ENCODE results near the gene INPP4A.

Gene INPP4A

GRCh38 chr2:98473995-98474780 is 29.5 kb downstream of the INPP4A start:
- Mint-ChIP-seq H3K9me3 (ENCODE audit: low read depth) (no peaks in the 10 kb centered on the region), H3K36me3 (peaks cover 2% of the 10 kb centered on the region), H3K27ac (peak overlapping the region; percentile 92), H3K4me3 (peak overlapping the region; percentile 73), H3K4me1 (ENCODE audit: low read depth) (peaks cover 96% of the 10 kb centered on the region), H3K27me3 (no peaks in the 10 kb centered on the region)

- Mint-ChIP-seq H3K4me3 (peak overlapping the region; percentile 54), H3K4me1 (ENCODE audit: low read depth) (peaks cover 97% of the 10 kb centered on the region), H3K27ac (peak overlapping the region; percentile 65), H3K36me3 (peaks cover 2% of the 10 kb centered on the region), H3K27me3 (no peaks in the 10 kb centered on the region), H3K9me3 (ENCODE audit: low read depth) (no peaks in the 10 kb centered on the region)
These were observed 30.4 kb downstream of the INPP4A start for GRCh38 chr2:98474979-98475632.

- Mint-ChIP-seq H3K27me3 (no peaks in the 10 kb centered on the region), H3K36me3 (no peaks in the 10 kb centered on the region)
These were observed 31.7 kb downstream of the INPP4A start for GRCh38 chr2:98476192-98476868.

GRCh38 chr2:98477036-98477435 is 32.4 kb downstream of the INPP4A start:
- no peaks in the 10 kb centered on the region for H3K9me3 Mint-ChIP-seq (ENCODE audit: low read depth)
- no peaks in the 10 kb centered on the region for H3K36me3 Mint-ChIP-seq
- no peaks in the 10 kb centered on the region for H3K27me3 Mint-ChIP-seq
- no peak overlapping the region for H3K4me3 Mint-ChIP-seq
- peak overlapping the region; percentile 89 for H3K27ac Mint-ChIP-seq
- H3K4me1 Mint-ChIP-seq (ENCODE audit: low read depth) = peaks cover 99% of the 10 kb centered on the region

More at GRCh38 chr2:98476192-98476868, 31.7 kb downstream of the INPP4A start:
- no peak overlapping the region for H3K4me3 Mint-ChIP-seq
- H3K9me3 Mint-ChIP-seq (ENCODE audit: low read depth) = no peaks in the 10 kb centered on the region
- peaks cover 100% of the 10 kb centered on the region for H3K4me1 Mint-ChIP-seq (ENCODE audit: low read depth)
- peak overlapping the region; percentile 89 for H3K27ac Mint-ChIP-seq

- H3K9me3 Mint-ChIP-seq (ENCODE audit: low read depth) = no peaks in the 10 kb centered on the region
- H3K4me3 Mint-ChIP-seq = peak overlapping the region; percentile 67
- peaks cover 99% of the 10 kb centered on the region for H3K4me1 Mint-ChIP-seq (ENCODE audit: low read depth)
- peak overlapping the region; percentile 89 for H3K27ac Mint-ChIP-seq
- no peaks in the 10 kb centered on the region for H3K27me3 Mint-ChIP-seq
- no peaks in the 10 kb centered on the region for H3K36me3 Mint-ChIP-seq
These were observed 32.8 kb downstream of the INPP4A start for GRCh38 chr2:98477506-98477905.

- H3K9me3 Mint-ChIP-seq (ENCODE audit: low read depth) = no peaks in the 10 kb centered on the region
- peak overlapping the region; percentile 67 for H3K4me3 Mint-ChIP-seq
- H3K27me3 Mint-ChIP-seq = no peaks in the 10 kb centered on the region
- peaks cover 99% of the 10 kb centered on the region for H3K4me1 Mint-ChIP-seq (ENCODE audit: low read depth)
- no peaks in the 10 kb centered on the region for H3K36me3 Mint-ChIP-seq
- peak overlapping the region; percentile 89 for H3K27ac Mint-ChIP-seq
These were observed 33.5 kb downstream of the INPP4A start for GRCh38 chr2:98478088-98478551.

- Mint-ChIP-seq H3K36me3 (no peaks in the 10 kb centered on the region), H3K4me3 (peak overlapping the region; percentile 44), H3K4me1 (ENCODE audit: low read depth) (peaks cover 99% of the 10 kb centered on the region), H3K9me3 (ENCODE audit: low read depth) (no peaks in the 10 kb centered on the region), H3K27ac (peak overlapping the region; percentile 89), H3K27me3 (no peaks in the 10 kb centered on the region)
These were observed 34.2 kb downstream of the INPP4A start for GRCh38 chr2:98478907-98479306.

- peak overlapping the region; percentile 89 for H3K27ac Mint-ChIP-seq
- H3K4me1 Mint-ChIP-seq (ENCODE audit: low read depth) = peaks cover 99% of the 10 kb centered on the region
- no peaks in the 10 kb centered on the region for H3K36me3 Mint-ChIP-seq
- H3K27me3 Mint-ChIP-seq = no peaks in the 10 kb centered on the region
- H3K4me3 Mint-ChIP-seq = peak overlapping the region; percentile 44
- no peaks in the 10 kb centered on the region for H3K9me3 Mint-ChIP-seq (ENCODE audit: low read depth)
These were observed 34.7 kb downstream of the INPP4A start for GRCh38 chr2:98479371-98479770.

GRCh38 chr2:98479959-98480524 is 35.4 kb downstream of the INPP4A start:
- H3K36me3 Mint-ChIP-seq = no peaks in the 10 kb centered on the region
- no peaks in the 10 kb centered on the region for H3K9me3 Mint-ChIP-seq (ENCODE audit: low read depth)
- no peaks in the 10 kb centered on the region for H3K27me3 Mint-ChIP-seq
- peak overlapping the region; percentile 44 for H3K4me3 Mint-ChIP-seq
- H3K4me1 Mint-ChIP-seq (ENCODE audit: low read depth) = peaks cover 99% of the 10 kb centered on the region
- peak overlapping the region; percentile 89 for H3K27ac Mint-ChIP-seq

GRCh38 chr2:98480598-98480997 is 35.9 kb downstream of the INPP4A start:
- H3K36me3 Mint-ChIP-seq = no peaks in the 10 kb centered on the region
- H3K27ac Mint-ChIP-seq = peak overlapping the region; percentile 89
- no peaks in the 10 kb centered on the region for H3K9me3 Mint-ChIP-seq (ENCODE audit: low read depth)

GRCh38 chr2:98482362-98482761 is 37.7 kb downstream of the INPP4A start:
- H3K9me3 Mint-ChIP-seq (ENCODE audit: low read depth) = no peaks in the 10 kb centered on the region
- H3K4me1 Mint-ChIP-seq (ENCODE audit: low read depth) = peaks cover 98% of the 10 kb centered on the region
- peak overlapping the region; percentile 78 for H3K27ac Mint-ChIP-seq
- peak overlapping the region; percentile 30 for H3K4me3 Mint-ChIP-seq
- no peaks in the 10 kb centered on the region for H3K27me3 Mint-ChIP-seq
- H3K36me3 Mint-ChIP-seq = no peaks in the 10 kb centered on the region

More at GRCh38 chr2:98480598-98480997, 35.9 kb downstream of the INPP4A start:
- Mint-ChIP-seq H3K4me1 (ENCODE audit: low read depth) (peaks cover 99% of the 10 kb centered on the region), H3K27me3 (no peaks in the 10 kb centered on the region), H3K4me3 (peak overlapping the region; percentile 44)

GRCh38 chr2:98483257-98483861 is 38.7 kb downstream of the INPP4A start:
- H3K4me1 Mint-ChIP-seq (ENCODE audit: low read depth) = peaks cover 98% of the 10 kb centered on the region
- H3K27me3 Mint-ChIP-seq = no peaks in the 10 kb centered on the region
- peak overlapping the region; percentile 14 for H3K4me3 Mint-ChIP-seq
- no peaks in the 10 kb centered on the region for H3K36me3 Mint-ChIP-seq
- H3K27ac Mint-ChIP-seq = peak overlapping the region; percentile 78
- no peaks in the 10 kb centered on the region for H3K9me3 Mint-ChIP-seq (ENCODE audit: low read depth)

GRCh38 chr2:98484121-98484557 is 39.5 kb downstream of the INPP4A start:
- H3K4me1 Mint-ChIP-seq (ENCODE audit: low read depth) = peaks cover 98% of the 10 kb centered on the region
- H3K4me3 Mint-ChIP-seq = peak overlapping the region; percentile 14
- H3K9me3 Mint-ChIP-seq (ENCODE audit: low read depth) = no peaks in the 10 kb centered on the region
- peak overlapping the region; percentile 78 for H3K27ac Mint-ChIP-seq
- no peaks in the 10 kb centered on the region for H3K36me3 Mint-ChIP-seq
- no peaks in the 10 kb centered on the region for H3K27me3 Mint-ChIP-seq

- no peaks in the 10 kb centered on the region for H3K9me3 Mint-ChIP-seq (ENCODE audit: low read depth)
- H3K4me1 Mint-ChIP-seq (ENCODE audit: low read depth) = peaks cover 98% of the 10 kb centered on the region
- no peaks in the 10 kb centered on the region for H3K27me3 Mint-ChIP-seq
- peak overlapping the region; percentile 14 for H3K4me3 Mint-ChIP-seq
- H3K36me3 Mint-ChIP-seq = no peaks in the 10 kb centered on the region
- peak overlapping the region; percentile 78 for H3K27ac Mint-ChIP-seq
These were observed 40.2 kb downstream of the INPP4A start for GRCh38 chr2:98484652-98485452.
